ENCODE results near the gene RASA2. TPM values are rescaled to one million over a fixed set of nuclear protein-coding genes. Genes with fewer than 3 reads are reported as not detected.

Gene RASA2
- total RNA-seq, 2 donors from 2014 or later = 3.3 to 5.1 TPM

- no peaks in the 10 kb centered on the region for H3K36me3 ChIP-seq
- no peak for TF ChIP-seq CTCF (IDR thresholded peaks at IDR 0.05)
- H3K9me3 ChIP-seq = no peaks in the 10 kb centered on the region
- H3K4me3 ChIP-seq = no peak overlapping the region
- H3K27me3 ChIP-seq = no peaks in the 10 kb centered on the region
- no peak for DNase-seq (ENCODE audit: low spot score)
- no peaks in the 10 kb centered on the region for H3K4me1 ChIP-seq
- no peak overlapping the region for H3K27ac ChIP-seq
These were observed 21.2 kb downstream of the RASA2 start for GRCh38 chr3:141508067-141508436.

DNA sequence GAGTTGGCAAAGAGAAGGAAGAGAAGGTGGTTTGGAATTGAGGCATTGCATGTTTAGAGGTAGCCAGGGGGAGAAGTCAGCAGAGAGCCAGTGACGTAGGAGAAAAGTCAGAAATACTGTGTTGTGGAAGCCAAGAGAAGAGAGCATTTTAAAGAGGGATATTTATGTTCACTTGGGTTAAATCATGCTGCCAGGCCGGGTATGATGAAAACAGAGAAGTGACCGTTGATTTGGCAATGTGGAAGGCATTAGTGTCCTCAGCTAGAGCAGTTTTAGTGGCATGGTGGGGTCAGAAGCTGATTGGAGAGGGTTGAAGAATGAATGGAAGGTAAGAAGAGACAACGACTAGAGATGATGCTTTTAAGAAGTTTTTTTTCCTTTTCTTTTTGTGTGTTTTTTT lies 24.5 kb downstream of the RASA2 start:
- no peak for TF ChIP-seq CTCF (IDR thresholded peaks at IDR 0.05)
- Histone ChIP-seq H3K9me3 (no peaks in the 10 kb centered on the region), H3K27me3 (no peaks in the 10 kb centered on the region), H3K27ac (no peak overlapping the region), H3K4me1 (no peaks in the 10 kb centered on the region), H3K4me3 (no peak overlapping the region), H3K36me3 (peaks cover 2% of the 10 kb centered on the region)
- DNase-seq (ENCODE audit: low spot score) = no peak

GRCh38 chr3:141514382-141514781 lies 27.6 kb downstream of the RASA2 start:
- TF ChIP-seq CTCF (IDR thresholded peaks at IDR 0.05) = no peak
- no peak for DNase-seq (ENCODE audit: low spot score)
- Histone ChIP-seq H3K36me3 (peaks cover 16% of the 10 kb centered on the region), H3K9me3 (no peaks in the 10 kb centered on the region), H3K27me3 (no peaks in the 10 kb centered on the region), H3K27ac (no peak overlapping the region), H3K4me1 (no peaks in the 10 kb centered on the region), H3K4me3 (no peak overlapping the region)

- no peaks in the 10 kb centered on the region for H3K4me1 ChIP-seq
- DNase-seq (ENCODE audit: low spot score) = no peak
- H3K27ac ChIP-seq = no peak overlapping the region
- no peak overlapping the region for H3K4me3 ChIP-seq
- peaks cover 16% of the 10 kb centered on the region for H3K36me3 ChIP-seq
- H3K9me3 ChIP-seq = no peaks in the 10 kb centered on the region
- H3K27me3 ChIP-seq = no peaks in the 10 kb centered on the region
- no peak for TF ChIP-seq CTCF (IDR thresholded peaks at IDR 0.05)
These were observed 32.8 kb downstream of the RASA2 start for GRCh38 chr3:141519587-141519986.

DNA sequence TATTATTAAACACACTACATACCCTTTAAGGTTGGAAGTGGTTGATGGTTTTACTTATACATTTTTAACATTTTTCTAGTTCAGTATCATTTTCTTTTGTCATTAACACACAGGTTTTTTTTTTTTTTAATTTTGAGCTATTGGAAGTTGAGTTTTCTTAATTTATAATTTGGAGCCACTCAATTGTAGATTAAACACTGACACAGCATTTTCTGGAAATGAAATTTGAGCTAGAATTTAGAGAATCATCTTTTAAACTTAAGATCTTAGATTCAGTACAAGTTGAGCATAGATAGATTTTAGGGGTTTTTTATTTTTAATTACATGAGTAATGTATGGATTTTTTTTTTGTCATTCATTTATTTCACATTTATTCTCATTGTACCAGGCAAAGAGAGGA lies 35.0 kb downstream of the RASA2 start:
- H3K4me3 ChIP-seq = no peak overlapping the region
- DNase-seq (ENCODE audit: low spot score) = no peak
- H3K9me3 ChIP-seq = no peaks in the 10 kb centered on the region
- H3K36me3 ChIP-seq = peaks cover 10% of the 10 kb centered on the region
- no peak overlapping the region for H3K27ac ChIP-seq
- TF ChIP-seq CTCF (IDR thresholded peaks at IDR 0.05) = no peak
- H3K4me1 ChIP-seq = no peaks in the 10 kb centered on the region
- H3K27me3 ChIP-seq = no peaks in the 10 kb centered on the region

- H3K36me3 ChIP-seq = no peaks in the 10 kb centered on the region
- no peaks in the 10 kb centered on the region for H3K9me3 ChIP-seq
- H3K27me3 ChIP-seq = no peaks in the 10 kb centered on the region
- TF ChIP-seq CTCF (IDR thresholded peaks at IDR 0.05) = no peak
- no peak for DNase-seq (ENCODE audit: low spot score)
- H3K4me1 ChIP-seq = peaks cover 0 to 2% of the 10 kb centered on the region in 2 donors
- no peak overlapping the region for H3K4me3 ChIP-seq
- H3K27ac ChIP-seq = no peak overlapping the region
These were observed 37.0 kb downstream of the RASA2 start for GRCh38 chr3:141523615-141524375.

All from right atrium auricular region (tissue), 2 donors.